NCI-H526 (cell line): Measurements from ENCODE around the gene LY6G6D.

Experiments used
- DNase-seq, 2 experiments: peaks; one replicate each; lab custom pipeline; 2025; lab: John Stamatoyannopoulos, UW

LY6G6D gene, protein sequence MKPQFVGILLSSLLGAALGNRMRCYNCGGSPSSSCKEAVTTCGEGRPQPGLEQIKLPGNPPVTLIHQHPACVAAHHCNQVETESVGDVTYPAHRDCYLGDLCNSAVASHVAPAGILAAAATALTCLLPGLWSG

DNA sequence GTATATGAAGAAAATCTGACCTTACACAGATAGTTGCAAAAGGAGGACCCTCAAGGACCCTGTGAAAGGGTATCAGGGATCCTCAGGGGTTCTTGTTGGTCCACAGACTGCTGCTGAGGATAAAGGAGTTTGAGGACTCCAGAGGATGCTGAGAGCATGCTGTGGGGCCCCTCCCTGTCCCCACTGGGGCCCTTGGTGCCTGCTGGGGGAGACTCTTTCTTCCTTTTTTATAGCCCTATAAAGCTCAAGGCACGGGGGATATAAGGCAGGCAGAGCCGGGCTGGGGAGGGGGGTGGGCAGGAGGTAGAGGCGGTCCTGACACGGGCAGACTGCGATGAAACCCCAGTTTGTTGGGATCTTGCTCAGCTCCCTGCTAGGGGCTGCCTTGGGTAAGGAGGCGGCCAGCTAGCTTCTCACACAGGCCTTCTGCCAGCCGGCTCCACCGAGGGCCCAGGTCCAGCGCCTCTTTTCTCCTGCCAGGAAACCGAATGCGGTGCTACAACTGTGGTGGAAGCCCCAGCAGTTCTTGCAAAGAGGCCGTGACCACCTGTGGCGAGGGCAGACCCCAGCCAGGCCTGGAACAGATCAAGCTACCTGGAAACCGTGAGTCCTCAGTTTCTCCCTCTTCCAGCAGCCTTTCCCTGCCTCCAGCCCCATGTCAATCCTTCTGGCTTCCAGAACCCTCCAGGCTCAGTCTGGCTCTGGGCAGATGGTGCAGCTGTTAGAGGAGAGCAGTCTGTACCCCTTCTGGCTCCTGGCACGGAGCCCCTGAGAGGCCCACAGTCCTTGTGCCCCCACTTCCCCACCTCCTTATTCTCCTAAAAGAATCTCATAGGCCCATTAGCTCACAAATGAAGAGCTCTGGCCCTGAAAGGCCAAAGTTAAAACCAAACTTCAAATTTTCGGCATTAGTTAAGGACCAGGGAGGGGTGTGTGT, at the start of gene LY6G6D:
Gene LY6G6D, plus strand, starts transcription at position 327 of the 937 bp plus-strand sequence. Its CDS starts 8 bp downstream, at position 335.
- DNase-seq = no peak

DNA sequence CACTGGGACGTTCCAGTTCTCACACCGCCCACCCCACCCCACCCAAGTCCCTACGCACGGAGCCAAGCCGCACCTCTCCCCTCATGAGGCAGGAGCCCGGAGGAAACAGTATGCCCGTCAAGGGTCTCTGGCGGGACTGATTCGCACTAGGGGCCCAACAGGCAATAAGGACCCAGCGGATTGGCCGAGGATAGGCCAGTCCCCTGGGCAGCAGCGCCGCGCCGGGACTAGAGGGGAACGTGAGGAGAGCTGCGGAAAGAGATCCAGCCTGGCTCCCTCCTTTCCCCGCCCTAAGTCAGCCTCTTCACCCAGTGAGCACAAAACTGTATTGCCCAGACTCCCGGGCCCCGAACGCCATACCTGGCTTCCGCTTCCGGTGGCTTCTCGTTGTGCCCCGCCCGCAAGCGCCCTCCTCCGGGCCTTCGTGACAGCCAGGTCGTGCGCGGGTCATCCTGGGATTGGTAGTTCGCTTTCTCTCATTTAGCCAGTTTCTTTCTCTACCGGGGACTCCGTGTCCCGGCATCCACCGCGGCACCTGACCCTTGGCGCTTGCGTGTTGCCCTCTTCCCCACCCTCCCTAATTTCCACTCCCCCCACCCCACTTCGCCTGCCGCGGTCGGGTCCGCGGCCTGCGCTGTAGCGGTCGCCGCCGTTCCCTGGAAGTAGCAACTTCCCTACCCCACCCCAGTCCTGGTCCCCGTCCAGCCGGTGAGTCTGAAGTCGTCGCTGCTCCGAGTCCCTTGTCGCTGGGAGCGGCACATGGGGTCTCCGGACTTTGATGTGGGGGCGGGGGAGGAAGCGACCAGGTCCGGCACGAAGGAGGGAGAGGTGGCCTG, 49.4 kb upstream of the LY6G6D start, which contains the start of gene CSNK2B:
Gene CSNK2B, plus strand, starts transcription at position 580 of the 836 bp plus-strand sequence. CDS start 752 bp downstream, outside the sequence.
- DNase-seq = peak; percentile 97 to 98

DNA sequence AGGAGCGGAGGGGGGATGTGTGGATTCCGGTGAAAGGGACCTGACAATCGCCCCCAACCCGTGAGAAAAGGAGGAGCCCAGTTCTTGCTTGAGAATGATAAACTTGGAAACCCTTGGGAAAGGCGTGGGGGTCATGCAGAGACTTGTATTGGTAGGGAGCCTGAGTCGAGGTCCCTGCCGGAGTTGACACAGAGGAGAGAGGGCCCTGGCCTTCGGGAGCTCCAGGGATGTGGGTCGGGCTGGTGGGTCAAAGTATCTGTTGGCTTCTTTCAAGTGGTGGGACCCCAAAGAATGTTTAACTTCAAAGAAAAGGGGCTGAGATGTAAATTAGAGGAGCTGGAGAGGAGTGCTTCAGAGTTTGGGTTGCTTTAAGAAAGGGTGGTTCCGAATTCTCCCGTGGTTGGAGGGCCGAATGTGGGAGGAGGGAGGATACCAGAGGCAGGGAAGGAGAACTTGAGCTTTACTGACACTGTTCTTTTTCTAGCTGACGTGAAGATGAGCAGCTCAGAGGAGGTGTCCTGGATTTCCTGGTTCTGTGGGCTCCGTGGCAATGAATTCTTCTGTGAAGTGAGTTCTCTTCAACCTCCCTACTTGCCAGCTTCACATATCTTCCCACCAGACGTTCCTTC, 48.7 kb upstream of the LY6G6D start:
- DNase-seq = no peak

DNA sequence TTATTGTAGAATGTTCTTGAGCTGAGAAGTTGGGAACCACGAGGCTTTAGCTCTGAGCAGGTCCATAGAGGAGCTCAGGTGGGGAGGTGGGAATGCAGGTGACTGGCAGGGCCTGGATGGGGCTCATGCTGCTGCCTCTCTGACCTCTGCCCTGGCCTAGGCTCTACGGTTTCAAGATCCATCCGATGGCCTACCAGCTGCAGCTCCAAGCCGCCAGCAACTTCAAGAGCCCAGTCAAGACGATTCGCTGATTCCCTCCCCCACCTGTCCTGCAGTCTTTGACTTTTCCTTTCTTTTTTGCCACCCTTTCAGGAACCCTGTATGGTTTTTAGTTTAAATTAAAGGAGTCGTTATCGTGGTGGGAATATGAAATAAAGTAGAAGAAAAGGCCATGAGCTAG, 45.5 kb upstream of the LY6G6D start, which contains the start of gene LY6G5B:
Gene LY6G5B, plus strand, starts transcription at position 301 of the 400 bp plus-strand sequence. CDS start 975 bp downstream, outside the sequence.
- no peak for DNase-seq

DNA sequence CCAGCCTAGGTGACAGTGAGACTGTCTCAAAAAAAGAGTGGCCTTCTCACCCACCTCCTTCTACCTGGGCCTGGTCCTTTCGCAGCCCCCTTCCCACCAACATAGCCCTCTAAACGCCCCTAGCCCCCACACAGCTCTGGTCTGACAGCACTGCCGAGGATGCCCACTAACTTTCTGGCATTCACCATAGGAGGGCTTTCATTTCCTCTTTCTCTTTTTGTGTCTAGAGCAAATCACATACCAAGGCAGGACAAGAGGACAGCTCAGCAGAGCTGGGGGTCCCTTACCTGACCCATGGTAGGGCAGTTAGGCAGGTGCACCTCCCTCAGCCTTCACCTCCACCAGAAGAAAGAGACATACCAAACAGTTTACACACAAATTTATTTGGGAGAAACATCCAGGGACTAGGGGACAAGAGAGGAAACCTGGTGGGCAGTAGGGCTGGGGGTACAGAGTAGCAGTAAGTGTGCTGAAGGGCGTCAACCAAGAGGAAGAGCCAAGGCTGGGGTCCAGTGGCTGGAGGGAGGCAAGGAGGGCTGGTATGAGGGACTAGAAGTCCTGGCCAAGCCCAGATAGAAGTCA, 38.7 kb upstream of the LY6G6D start:
- DNase-seq = no peak

DNA sequence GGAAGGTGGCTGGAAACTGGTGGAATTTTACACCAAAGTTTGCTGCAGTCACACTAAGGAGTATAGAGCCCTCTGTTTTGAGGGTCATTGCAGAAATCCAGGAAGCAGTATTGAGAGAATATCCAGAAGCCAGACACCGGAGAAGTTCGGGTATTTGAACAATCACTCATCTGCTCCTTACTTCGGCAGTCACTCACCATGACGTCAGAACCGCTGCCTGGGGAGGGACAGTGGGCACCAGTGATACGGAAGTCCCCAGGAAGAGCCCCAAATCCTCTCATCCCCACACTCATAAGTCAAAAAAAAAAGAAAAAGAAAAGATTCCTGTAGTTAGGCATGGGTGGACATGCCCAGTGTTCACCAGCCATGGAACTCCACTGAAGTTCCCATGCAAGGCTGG, 38.2 kb upstream of the LY6G6D start:
- DNase-seq = no peak

DNA sequence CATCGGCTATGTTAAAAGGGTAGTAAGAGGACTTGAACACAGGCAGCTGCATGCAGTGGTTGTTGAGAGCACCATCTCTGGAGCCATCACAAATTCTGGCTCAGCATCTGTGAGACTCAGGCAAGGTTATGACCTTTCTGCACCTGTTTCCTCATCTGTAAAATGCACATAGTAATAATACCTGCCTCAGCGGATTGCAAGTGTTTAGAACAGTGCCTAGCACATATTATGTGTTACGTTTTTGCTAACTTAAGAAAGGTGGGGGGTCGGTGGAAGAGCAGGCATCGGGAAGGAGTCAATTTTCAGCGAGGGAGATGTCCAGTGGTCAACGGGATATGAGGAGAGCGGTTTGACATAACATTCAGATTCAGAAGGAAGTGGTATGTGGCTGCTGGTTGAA, 37.2 kb upstream of the LY6G6D start:
- DNase-seq = no peak

DNA sequence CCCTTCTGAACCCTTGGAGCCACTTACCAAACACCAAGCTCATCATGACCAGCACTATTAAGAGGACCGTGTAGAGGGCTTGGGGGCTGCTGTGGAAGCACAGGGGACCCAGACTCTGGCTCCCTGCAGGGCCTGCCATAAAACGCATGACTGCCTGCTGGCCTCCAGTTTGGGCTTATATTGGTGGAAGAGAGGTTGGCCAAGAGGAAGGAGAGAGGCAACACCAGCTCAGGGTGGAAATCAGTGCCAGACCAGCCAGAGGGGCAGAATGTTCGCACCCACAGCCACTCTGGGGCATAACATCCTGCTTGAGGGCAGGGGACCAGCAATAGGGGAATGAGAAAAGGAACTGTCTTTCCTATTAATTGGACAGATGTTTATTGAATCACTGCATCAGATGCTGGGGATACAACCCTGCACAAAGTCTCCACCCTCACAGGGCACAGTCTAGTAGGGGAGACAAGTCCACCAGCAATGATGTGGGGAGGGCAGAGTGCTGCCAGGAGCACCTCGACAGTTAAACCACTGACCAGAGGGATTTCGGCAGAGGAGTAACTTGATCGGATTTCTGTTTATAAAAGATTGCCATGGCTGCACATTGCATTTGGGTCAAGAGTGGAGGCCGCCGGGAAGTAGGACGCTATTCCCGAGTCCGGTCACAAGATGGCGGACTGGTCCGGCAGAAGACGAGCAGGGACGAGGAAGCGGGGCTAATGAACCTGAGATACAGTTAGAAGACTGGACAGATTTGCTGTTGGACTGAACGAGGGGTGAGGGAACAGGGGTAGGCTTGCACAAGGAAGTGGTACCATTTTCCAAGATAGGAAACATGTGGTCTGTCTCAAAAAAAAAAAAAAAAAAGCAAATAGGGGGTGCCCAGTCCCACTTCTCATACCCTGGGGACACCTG, 34.7 kb upstream of the LY6G6D start, which contains the start of gene LY6G5C:
Gene LY6G5C, minus strand, starts transcription at position 842 of the 909 bp plus-strand sequence. Its CDS starts 694 bp downstream, at position 148.
- peak; percentile 78 to 87 for DNase-seq

DNA sequence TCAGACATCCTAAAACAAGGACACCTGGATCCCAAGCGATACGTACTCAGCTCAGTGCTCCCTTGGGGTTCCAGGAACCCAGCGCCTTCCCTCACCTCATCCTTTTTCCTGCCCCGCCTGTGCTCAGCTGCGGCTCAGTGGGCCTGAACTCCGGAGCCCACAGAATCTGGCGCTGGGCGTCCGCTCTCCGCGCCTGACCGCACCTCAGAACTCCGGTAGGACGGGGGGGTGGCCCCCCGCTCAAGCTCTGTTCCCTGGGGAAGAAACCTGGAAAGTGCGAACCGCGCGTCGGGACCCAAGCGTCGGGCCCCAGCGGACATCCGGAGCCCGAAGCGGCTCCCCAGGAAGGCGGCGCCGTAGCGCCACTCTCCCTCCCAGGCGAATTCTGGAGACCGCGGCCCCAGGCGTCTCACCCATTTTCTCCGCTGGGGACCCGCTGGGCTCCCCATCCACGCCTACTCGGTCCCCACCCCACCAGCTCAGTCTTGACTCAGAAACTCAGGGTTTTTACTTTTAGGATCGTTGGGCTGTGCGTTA, 33.9 kb upstream of the LY6G6D start:
- DNase-seq = peak in 1 of 2 experiments; percentile 77

DNA sequence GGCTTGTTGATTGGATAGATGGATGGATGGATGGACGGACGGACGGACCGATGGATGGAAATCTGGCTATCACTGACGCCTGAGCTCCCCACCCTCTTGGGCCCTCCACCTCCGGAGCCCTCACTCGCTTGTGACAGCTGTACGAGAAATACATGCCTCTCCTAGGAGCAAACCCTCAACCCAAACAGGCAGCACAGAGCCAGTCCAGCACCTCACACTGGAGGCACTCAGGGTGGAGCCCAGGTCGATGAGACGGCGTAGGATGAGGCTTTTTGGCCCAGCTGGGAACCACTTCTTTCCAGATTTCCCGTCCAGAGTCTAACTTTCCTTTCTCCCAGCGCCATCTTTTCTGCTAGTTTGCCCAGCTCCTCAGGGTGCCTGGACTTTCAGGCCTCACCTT, 31.6 kb upstream of the LY6G6D start:
- DNase-seq = no peak

DNA sequence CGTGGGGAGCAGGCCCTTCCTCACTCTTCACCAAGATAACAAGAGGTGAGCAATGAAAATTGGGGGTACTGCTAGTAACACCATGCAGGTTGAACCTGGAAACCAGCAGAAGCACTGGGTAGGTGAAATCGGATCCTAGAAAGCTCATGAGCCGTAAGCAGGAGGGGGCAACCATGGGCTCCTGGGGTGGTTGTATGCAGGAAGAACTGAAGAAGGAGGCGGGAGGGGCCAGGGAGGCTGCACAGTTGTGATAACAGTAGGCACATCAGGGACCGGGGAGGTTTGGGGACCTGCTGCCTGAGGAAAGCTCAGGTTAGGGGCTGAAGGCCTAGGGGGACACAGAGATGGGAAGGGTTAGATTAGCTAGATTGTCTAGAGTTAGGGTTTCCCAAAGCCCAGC, 28.7 kb upstream of the LY6G6D start:
- DNase-seq = no peak

DNA sequence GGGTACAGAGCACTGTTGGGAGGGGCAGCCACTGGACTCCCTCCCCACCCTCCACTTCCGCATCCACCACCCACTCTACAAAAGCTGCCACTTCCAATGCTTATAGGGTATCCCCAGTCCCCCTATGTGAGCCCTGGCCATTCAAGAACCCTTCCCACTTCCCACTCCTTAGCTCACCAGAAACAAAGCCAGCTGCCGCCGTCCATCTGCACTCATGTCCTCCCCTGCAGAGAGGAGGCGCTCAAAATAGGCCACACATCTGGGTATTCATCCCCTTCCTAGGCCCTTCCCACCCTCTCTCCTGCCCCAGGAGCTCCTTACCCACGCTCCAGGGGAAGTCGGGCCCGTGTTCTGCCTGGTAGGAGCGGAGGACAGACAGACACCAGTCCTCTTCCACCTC, 27.8 kb upstream of the LY6G6D start:
- no peak for DNase-seq

DNA sequence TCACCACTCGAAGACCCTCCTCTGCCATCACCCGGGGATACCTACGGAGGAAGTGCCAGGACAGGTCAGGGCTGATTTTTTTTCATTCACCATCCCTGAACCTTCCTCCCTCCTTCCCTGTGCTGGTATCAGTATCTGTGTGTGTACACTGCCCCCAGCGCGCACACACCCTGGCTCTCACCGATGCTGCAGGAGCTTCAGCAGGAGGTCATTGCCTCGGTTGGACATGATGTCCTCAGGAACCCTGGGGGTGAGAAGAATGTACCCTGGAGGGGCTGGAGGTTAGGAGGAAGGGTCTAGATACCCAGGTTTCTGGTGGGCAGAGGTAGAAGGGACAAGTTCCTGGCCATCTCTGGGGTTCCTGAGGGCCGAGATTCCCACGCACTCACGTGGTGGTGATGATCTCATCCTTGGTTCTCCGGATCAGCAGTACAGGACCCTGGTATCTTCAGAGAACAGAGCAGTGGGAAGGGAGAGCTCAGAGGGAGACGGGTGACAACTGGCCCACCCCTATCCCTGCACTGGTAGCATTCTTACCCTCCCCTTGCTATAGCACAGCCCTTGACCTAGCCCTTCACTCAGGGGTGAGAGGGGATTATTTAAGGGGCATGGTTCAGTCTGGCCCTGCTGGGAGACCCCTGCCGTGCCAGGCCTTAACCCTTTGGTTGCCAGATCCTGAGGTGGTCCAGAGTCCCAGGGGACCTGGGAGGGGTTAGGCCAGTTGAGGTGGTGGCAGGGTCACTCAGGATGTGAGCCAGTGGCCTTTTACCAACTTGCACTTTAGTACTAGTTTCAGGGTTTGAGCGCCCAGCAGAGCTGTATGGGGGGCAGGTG, 27.1 kb upstream of the LY6G6D start:
- no peak for DNase-seq

DNA sequence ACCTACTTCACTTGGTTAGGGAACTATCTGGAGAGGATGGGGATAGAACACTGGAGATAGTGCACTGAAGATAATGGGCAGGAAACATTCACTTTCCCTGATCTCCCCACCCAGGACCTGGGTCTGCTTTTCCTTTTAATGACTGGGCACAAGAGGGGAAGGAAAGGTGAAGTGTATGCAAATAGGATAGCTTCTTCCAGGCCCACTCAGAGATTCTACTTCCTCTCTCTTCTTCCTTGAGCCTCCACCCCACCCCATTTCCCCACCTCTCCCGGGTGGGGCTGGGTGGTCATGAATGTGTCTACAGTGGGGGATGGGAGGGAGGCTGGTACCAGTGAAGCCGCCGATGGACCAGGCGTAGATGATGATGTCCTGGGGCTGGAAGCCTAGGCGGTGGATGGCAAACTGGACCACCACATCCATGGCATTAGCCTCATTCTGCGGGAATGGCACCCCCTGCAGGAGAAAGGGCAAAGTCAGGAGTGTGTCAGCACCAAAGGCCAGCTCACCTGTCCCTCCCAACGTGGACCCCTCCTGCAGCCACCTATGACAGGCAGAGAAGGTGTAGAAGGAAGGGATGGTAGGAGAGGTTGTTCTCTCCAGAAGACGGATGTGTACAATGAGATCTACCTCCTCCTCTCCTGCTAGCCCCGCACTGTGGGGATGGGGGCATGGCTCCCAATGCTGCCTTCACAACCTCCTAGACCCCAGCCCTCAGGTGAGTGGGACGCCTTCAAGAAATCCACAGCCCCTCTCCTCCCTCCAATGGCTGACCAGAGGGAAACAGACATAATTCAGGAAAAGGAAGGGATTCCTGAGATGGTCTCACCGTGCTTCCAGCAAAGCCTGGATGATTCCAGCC, 25.7 kb upstream of the LY6G6D start:
- peak in 1 of 2 experiments; percentile 16 for DNase-seq

DNA sequence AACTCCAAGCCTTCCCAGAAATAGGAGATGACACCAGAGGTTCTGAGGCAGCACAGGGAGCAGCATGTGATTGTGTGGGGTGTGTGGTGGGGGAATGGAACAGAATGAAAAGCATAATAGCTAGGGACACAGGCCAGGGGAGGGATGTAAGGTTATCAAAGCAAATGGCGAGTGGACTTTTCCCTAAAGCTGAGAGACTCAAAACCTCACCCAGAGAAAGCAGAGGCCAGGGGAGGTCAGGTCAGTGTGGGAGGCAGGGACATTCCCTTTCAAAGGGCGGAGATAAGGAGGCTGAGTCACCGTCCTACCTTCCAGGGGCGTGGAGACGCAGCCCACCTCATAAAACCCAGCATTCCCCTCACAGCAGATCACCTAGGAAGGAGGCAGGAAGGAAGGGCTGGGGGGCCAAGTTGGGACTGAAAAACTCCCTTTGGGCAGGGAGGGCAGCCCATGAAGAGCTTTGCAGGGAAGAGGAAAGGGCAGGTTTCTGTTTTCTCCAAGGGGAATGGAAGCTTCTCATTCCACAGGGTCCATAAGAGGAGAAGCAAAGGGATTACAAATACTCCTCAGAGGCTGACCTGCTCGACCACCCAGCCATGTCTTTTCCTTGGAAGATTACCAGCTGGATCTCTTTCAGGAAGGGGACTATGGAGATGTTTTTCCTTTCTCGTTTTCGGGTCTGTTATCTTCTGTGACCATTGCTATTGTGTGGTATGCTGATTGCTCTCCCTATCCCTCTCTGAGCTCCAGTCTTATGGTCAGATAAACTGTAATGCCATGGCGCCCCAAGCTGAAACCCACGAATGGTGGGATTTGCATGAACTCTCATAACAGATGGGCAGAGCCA, 24.7 kb upstream of the LY6G6D start:
- no peak for DNase-seq

DNA sequence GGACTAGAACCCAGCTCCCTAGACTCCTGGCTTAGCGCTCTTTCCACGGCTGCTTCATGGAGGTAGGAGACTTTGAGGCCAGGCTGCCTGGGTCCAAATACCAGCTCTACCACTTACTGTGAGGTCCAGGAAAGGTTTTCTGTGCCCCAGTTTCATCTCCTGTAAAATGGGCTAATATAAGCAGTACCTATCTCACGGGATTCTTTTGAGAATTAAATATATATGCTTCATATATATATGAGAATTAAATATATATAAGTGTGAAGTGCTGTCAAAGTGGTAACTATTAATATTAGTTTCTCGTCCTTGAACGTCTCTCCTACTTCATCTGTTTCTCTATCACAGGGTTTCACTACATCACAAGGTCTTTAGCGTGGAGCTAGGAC, 24.1 kb upstream of the LY6G6D start:
- DNase-seq = no peak

DNA sequence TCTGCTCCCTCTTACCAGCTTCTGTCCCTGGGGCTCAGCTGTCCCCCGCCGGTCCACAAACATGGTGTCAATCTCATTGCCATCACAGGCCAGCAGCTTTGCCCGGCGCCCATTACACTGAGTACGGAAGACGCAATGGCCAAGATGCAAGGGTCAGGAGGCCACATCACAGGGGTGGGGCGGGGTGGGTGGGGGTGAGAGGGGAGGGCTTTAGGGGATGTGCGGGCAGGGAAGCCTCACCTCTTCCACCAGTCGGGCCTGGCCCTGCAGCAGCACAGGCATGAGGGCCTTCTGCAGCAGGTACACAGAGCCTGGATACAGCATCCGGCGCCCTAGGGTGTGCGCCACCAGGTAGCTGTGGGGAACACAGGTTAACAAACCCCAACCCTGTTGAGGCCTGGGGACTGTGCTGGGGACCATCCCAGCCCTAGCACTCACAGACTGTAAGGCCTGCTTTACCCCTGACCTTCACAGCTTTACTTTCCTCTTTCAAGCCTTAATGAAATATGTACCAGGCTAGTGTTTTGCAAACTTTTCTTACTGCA, 23.5 kb upstream of the LY6G6D start:
- DNase-seq = no peak
